ENCODE results near the gene ERBIN. TPM values are rescaled to one million over a fixed set of nuclear protein-coding genes. Genes with fewer than 3 reads are reported as not detected.

ERBIN gene
- total RNA-seq, 1 donor from 2014 or later, result 12.0 TPM

- intact Hi-C loops (cut with DNase I), result no loop called here
These were observed 196.1 kb downstream of the ERBIN start for GRCh38 chr5:66122379-66123034.

GRCh38 chr5:66129144-66129543 lies 202.8 kb downstream of the ERBIN start:
- Histone ChIP-seq H3K4me3 (no peak overlapping the region), H3K27me3 (no peaks in the 10 kb centered on the region), H3K9me3 (no peaks in the 10 kb centered on the region), H3K36me3 (no peaks in the 10 kb centered on the region), H3K27ac (no peak overlapping the region), H3K4me1 (no peaks in the 10 kb centered on the region)
- intact Hi-C loops (cut with DNase I), result no loop called here
- no peak for DNase-seq (ENCODE audit: low spot score in 2 of 2)
- TF ChIP-seq CTCF (IDR thresholded peaks at IDR 0.05), result no peak

More at GRCh38 chr5:66122379-66123034, 196.1 kb downstream of the ERBIN start:
- Histone ChIP-seq H3K27me3 (no peaks in the 10 kb centered on the region), H3K36me3 (no peaks in the 10 kb centered on the region), H3K27ac (no peak overlapping the region), H3K4me3 (no peak overlapping the region), H3K4me1 (no peaks in the 10 kb centered on the region), H3K9me3 (no peaks in the 10 kb centered on the region)
- TF ChIP-seq CTCF (IDR thresholded peaks at IDR 0.05), result no peak
- no peak for DNase-seq (ENCODE audit: low spot score in 2 of 2)

- no peak overlapping the region for H3K27ac ChIP-seq
- no peaks in the 10 kb centered on the region for H3K27me3 ChIP-seq
- no peaks in the 10 kb centered on the region for H3K36me3 ChIP-seq
- no peak overlapping the region for H3K4me3 ChIP-seq
- H3K9me3 ChIP-seq, result no peaks in the 10 kb centered on the region
- intact Hi-C loops (cut with DNase I), result no loop called here
- DNase-seq (ENCODE audit: low spot score in 2 of 2), result no peak
- no peak for TF ChIP-seq CTCF (IDR thresholded peaks at IDR 0.05)
- H3K4me1 ChIP-seq, result no peaks in the 10 kb centered on the region
These were observed 204.1 kb downstream of the ERBIN start for GRCh38 chr5:66130493-66130892.

Other genes with a start within 250 kb of the ERBIN start
- 6.9 TPM for gene SGTB, start 204.5 kb upstream of the ERBIN start, total RNA-seq
- 4.7 TPM for gene NLN, start 204.4 kb upstream of the ERBIN start, total RNA-seq
- 31.6 TPM for gene SREK1, start 217.7 kb downstream of the ERBIN start, total RNA-seq

Measured in ascending aorta (tissue), 2 donors.